ENCODE measurements around the gene FAM156B. TPM values are rescaled to one million over a fixed set of nuclear protein-coding genes. Genes with fewer than 3 reads are reported as not detected.
"Not testable (repeated sequence)": the region's sequence is repeated elsewhere in the genome, so short reads cannot be mapped to it uniquely, and the experiment has no call there.

Gene FAM156B
- total RNA-seq, 1 experiment from 2014 or later = 20.0 TPM

GRCh38 chrX:52933976-52934703 lies 37.0 kb downstream of the FAM156B start:
- Histone ChIP-seq H3K4me3 (peak overlapping the region; percentile 57), H3K27ac (no peak overlapping the region), H3K36me3 (ENCODE audit: low read depth) (no peaks in the 10 kb centered on the region), H3K9me2 (ENCODE audit: insufficient read depth) (no peaks in the 10 kb centered on the region), H3K4me2 (peak overlapping the region; percentile 73), H3K4me1 (replicated peaks; ENCODE audit: insufficient read depth) (no peaks in the 10 kb centered on the region; the same call in 1 of the 2 replicates), H3F3A (ENCODE audit: insufficient read depth, low read depth) (no peaks in the 10 kb centered on the region), H3K9me3 (ENCODE audit: insufficient read depth, low read depth) (no peaks in the 10 kb centered on the region), H4K20me1 (ENCODE audit: insufficient read depth) (no peaks in the 10 kb centered on the region), H3K27me3 (ENCODE audit: insufficient read depth, low read depth) (no peaks in the 10 kb centered on the region), H2AFZ (peak overlapping the region; percentile 62; the same call in 1 of the 2 replicates), H3K79me2 (ENCODE audit: low read depth) (no peaks in the 10 kb centered on the region)
- intact Hi-C loops (cut with micrococcal nuclease; ENCODE audit: unreplicated experiment) = no loop called here
- BruUV-seq (replicated peaks) = no TSS peak
- DNase-seq = no peak
- ChIA-PET POLR2A (ENCODE audit: unreplicated experiment) (no interaction called here), CTCF (no interaction called here)
- TF ChIP-seq EZH2 (IDR thresholded peaks at IDR 0.05; ENCODE audit: low read depth) = no peak
- TF ChIP-seq, protein P1, sequence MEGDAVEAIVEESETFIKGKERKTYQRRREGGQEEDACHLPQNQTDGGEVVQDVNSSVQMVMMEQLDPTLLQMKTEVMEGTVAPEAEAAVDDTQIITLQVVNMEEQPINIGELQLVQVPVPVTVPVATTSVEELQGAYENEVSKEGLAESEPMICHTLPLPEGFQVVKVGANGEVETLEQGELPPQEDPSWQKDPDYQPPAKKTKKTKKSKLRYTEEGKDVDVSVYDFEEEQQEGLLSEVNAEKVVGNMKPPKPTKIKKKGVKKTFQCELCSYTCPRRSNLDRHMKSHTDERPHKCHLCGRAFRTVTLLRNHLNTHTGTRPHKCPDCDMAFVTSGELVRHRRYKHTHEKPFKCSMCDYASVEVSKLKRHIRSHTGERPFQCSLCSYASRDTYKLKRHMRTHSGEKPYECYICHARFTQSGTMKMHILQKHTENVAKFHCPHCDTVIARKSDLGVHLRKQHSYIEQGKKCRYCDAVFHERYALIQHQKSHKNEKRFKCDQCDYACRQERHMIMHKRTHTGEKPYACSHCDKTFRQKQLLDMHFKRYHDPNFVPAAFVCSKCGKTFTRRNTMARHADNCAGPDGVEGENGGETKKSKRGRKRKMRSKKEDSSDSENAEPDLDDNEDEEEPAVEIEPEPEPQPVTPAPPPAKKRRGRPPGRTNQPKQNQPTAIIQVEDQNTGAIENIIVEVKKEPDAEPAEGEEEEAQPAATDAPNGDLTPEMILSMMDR (conservative IDR thresholded peaks at IDR 0.05) = no peak

GRCh38 chrX:52934704-52935469 lies 37.8 kb downstream of the FAM156B start:
- H3K4me1 ChIP-seq (replicated peaks; ENCODE audit: insufficient read depth) = no peaks in the 10 kb centered on the region; the same call in 1 of the 2 replicates
- no peaks in the 10 kb centered on the region for H3K79me2 ChIP-seq (ENCODE audit: low read depth)
- ChIA-PET CTCF (no interaction called here), POLR2A (ENCODE audit: unreplicated experiment) (interaction anchor here (0.5 to 0.7 kb wide), 2 partner anchors 147 to 526 kb away, joined by 3 to 5 read pairs; no protein-coding TSS in a partner anchor)
- H3K36me3 ChIP-seq (ENCODE audit: low read depth) = no peaks in the 10 kb centered on the region
- H3K27ac ChIP-seq = peak overlapping the region; percentile 61
- H3K4me2 ChIP-seq = peak overlapping the region; percentile 74
- TSS peak; percentile 89 for BruUV-seq (replicated peaks)
- no peaks in the 10 kb centered on the region for H4K20me1 ChIP-seq (ENCODE audit: insufficient read depth)
- peak; percentile 69 to 92 for DNase-seq
- no peaks in the 10 kb centered on the region for H3K9me3 ChIP-seq (ENCODE audit: insufficient read depth, low read depth)
- no peaks in the 10 kb centered on the region for H3F3A ChIP-seq (ENCODE audit: insufficient read depth, low read depth)
- H3K4me3 ChIP-seq = peak overlapping the region; percentile 57
- no peaks in the 10 kb centered on the region for H3K27me3 ChIP-seq (ENCODE audit: insufficient read depth, low read depth)
- intact Hi-C loops (cut with micrococcal nuclease; ENCODE audit: unreplicated experiment) = no loop called here
- no peaks in the 10 kb centered on the region for H3K9me2 ChIP-seq (ENCODE audit: insufficient read depth)
- H2AFZ ChIP-seq = peak overlapping the region; percentile 89
- TF ChIP-seq, protein P1 (conservative IDR thresholded peaks at IDR 0.05) = peak; percentile 79
- TF ChIP-seq EZH2 (IDR thresholded peaks at IDR 0.05; ENCODE audit: low read depth) = no peak

DNA sequence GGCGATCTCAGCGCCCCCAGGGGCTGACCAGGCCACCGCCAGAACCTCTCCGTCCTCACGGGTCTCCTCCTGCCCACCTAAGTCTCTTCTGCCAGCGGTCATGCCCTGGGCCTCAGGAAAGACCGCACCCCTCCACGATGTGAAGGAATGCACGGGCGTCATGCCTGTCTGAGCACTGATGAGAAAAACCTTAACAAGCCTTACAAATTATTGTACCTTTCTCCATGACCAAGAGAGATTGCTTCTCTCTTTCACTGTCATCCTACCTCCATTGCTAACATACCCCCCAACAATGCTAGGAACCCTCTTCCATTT lies 38.3 kb downstream of the FAM156B start:
- POLR2A ChIA-PET (ENCODE audit: unreplicated experiment) = interaction anchor here (0.5 to 0.7 kb wide), 2 partner anchors 146 to 526 kb away, joined by 3 to 5 read pairs; no protein-coding TSS in a partner anchor
- H3K27me3 ChIP-seq (ENCODE audit: insufficient read depth, low read depth); H3K9me2 ChIP-seq (ENCODE audit: insufficient read depth); H3F3A ChIP-seq (ENCODE audit: insufficient read depth, low read depth); H3K4me1 ChIP-seq (replicated peaks; ENCODE audit: insufficient read depth); H4K20me1 ChIP-seq (ENCODE audit: insufficient read depth); H3K9me3 ChIP-seq (ENCODE audit: insufficient read depth, low read depth); H3K79me2 ChIP-seq (ENCODE audit: low read depth); CTCF ChIA-PET; H3K36me3 ChIP-seq (ENCODE audit: low read depth); intact Hi-C loops (cut with micrococcal nuclease; ENCODE audit: unreplicated experiment); DNase-seq: not testable (repeated sequence)
- TSS peak; percentile 100 for BruUV-seq (replicated peaks)
- peak overlapping the region; percentile 74 for H3K4me2 ChIP-seq
- peak overlapping the region; percentile 57; the same call in 1 of the 2 replicates for H3K4me3 ChIP-seq
- peak overlapping the region; percentile 60 for H3K27ac ChIP-seq
- H2AFZ ChIP-seq = peak overlapping the region; percentile 89

DNA sequence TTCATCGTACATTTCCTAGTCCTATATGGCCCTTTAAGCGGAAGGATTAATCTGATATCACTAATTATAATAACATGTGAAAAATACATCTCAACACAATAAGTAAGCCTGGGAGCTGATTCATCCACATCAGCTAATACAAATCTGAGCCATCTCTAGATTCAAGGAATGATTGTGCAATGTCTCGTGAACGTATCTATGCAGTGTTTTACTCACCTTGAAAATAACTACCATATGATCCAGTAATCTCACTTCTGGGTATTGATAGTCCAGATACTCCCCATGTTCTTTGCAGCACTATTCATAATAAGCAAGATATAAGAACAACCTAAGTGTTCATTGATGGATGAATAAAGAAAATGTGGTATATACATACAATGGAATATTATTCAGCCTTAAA lies 43.6 kb downstream of the FAM156B start:
- H3K4me2 ChIP-seq; H2AFZ ChIP-seq; H3K4me1 ChIP-seq (replicated peaks; ENCODE audit: insufficient read depth); POLR2A ChIA-PET (ENCODE audit: unreplicated experiment); H4K20me1 ChIP-seq (ENCODE audit: insufficient read depth); H3K27me3 ChIP-seq (ENCODE audit: insufficient read depth, low read depth); H3K9me2 ChIP-seq (ENCODE audit: insufficient read depth); H3F3A ChIP-seq (ENCODE audit: insufficient read depth, low read depth); H3K79me2 ChIP-seq (ENCODE audit: low read depth); H3K4me3 ChIP-seq; H3K27ac ChIP-seq; BruUV-seq (replicated peaks); CTCF ChIA-PET; H3K9me3 ChIP-seq (ENCODE audit: insufficient read depth, low read depth); H3K36me3 ChIP-seq (ENCODE audit: low read depth); intact Hi-C loops (cut with micrococcal nuclease; ENCODE audit: unreplicated experiment); DNase-seq: not testable (repeated sequence)

DNA sequence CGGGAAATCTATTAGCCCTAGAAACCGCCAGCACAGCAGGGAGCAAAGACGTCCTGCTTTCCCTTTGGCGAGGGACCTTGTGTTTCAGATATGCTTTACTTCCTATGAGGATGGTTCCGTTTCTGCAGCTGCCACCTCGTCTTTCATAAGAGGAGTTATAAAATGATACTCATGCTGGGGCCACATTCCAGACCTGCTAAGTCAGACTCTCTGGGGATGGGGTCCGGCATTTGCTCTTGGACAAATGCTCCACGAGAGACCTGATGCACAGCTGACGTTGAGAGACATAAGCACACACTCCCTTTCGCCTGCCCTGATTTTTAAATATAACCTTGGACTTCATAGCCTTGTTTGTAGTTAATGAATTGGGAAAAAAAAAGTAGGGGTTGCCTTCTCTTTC lies 44.6 kb downstream of the FAM156B start:
- CTCF ChIA-PET; H3K4me1 ChIP-seq (replicated peaks; ENCODE audit: insufficient read depth); POLR2A ChIA-PET (ENCODE audit: unreplicated experiment); BruUV-seq (replicated peaks); H3K4me3 ChIP-seq; H3K9me2 ChIP-seq (ENCODE audit: insufficient read depth); H3K27me3 ChIP-seq (ENCODE audit: insufficient read depth, low read depth); H3K36me3 ChIP-seq (ENCODE audit: low read depth); H4K20me1 ChIP-seq (ENCODE audit: insufficient read depth); DNase-seq; H3K4me2 ChIP-seq; intact Hi-C loops (cut with micrococcal nuclease; ENCODE audit: unreplicated experiment); H3K79me2 ChIP-seq (ENCODE audit: low read depth); H3K9me3 ChIP-seq (ENCODE audit: insufficient read depth, low read depth); H2AFZ ChIP-seq; H3F3A ChIP-seq (ENCODE audit: insufficient read depth, low read depth); H3K27ac ChIP-seq: not testable (repeated sequence)
